HL-60 (cell line): ENCODE data around the gene MAP3K7.

Experiments used
- DNase-seq, 2 experiments: peaks; one replicate each; pipeline ENCODE4 v3.0.0-alpha.2; 2010 to 2020; ENCODE audit warnings: low read depth in 1 of 2, low spot score in 1 of 2
- H3K27ac ChIP-seq: fragments of 250-450 bp; sonication (Bioruptor Pico); replicated peaks from 2 replicates; pipeline ENCODE4 v1.5.1; 2020; ENCODE audit warnings: mild to moderate bottlenecking, moderate library complexity
- H3K27me3 ChIP-seq: fragments of 250-450 bp; sonication (Bioruptor Pico); 2 replicates; pipeline ENCODE4 v1.5.1; 2021; ENCODE audit warnings: mild to moderate bottlenecking, moderate library complexity; ENCODE audit not compliant: insufficient read depth, poor library complexity, severe bottlenecking
- H3K4me3 ChIP-seq: replicated peaks from 2 replicates; pipeline ENCODE4 v1.5.1; 2011; ENCODE audit warnings: mild to moderate bottlenecking, control low read depth, low read length; ENCODE audit not compliant: insufficient read depth
- CTCF ChIP-seq: IDR thresholded peaks from one replicate; pipeline ENCODE4 v1.5.1; 2011; ENCODE audit warnings: low read length, control low read depth, inconsistent platforms; ENCODE audit not compliant: insufficient read depth
- GABPA ChIP-seq: IDR thresholded peaks from 2 replicates; pipeline ENCODE4 v1.6.1; 2012; ENCODE audit warnings: low read depth
- POLR2AphosphoS5 ChIP-seq: IDR thresholded peaks from 2 replicates; pipeline ENCODE4 v1.6.1; 2012; ENCODE audit warnings: low read depth
- REST ChIP-seq: IDR thresholded peaks from 2 replicates; pipeline ENCODE4 v1.6.1; 2012; ENCODE audit warnings: low read depth; ENCODE audit not compliant: insufficient replicate concordance
- SPI1 ChIP-seq: IDR thresholded peaks from 2 replicates; pipeline ENCODE4 v1.6.1; 2012; ENCODE audit warnings: low read depth, mild to moderate bottlenecking, borderline replicate concordance

The MAP3K7 gene

GRCh38 chr6:90533615-90534336 is 53.1 kb downstream of the MAP3K7 start:
- Histone ChIP-seq H3K4me3 (no peak overlapping the region), H3K27me3 (no peaks in the 10 kb centered on the region), H3K27ac (no peak overlapping the region)
- TF ChIP-seq REST (no peak), GABPA (no peak), SPI1 (no peak), CTCF (no peak), POLR2AphosphoS5 (no peak)
- no peak for DNase-seq

- TF ChIP-seq GABPA (no peak), CTCF (no peak), REST (no peak), POLR2AphosphoS5 (no peak), SPI1 (no peak)
- no peaks in the 10 kb centered on the region for H3K27me3 ChIP-seq
- DNase-seq = no peak
- no peak overlapping the region for H3K4me3 ChIP-seq
- H3K27ac ChIP-seq = no peak overlapping the region
These were observed 56.0 kb downstream of the MAP3K7 start for GRCh38 chr6:90530882-90531281.

GRCh38 chr6:90525421-90525820 is 61.5 kb downstream of the MAP3K7 start:
- no peak for DNase-seq
- H3K4me3 ChIP-seq = no peak overlapping the region
- H3K27ac ChIP-seq = no peak overlapping the region
- TF ChIP-seq REST (no peak), CTCF (no peak), SPI1 (no peak), POLR2AphosphoS5 (no peak), GABPA (no peak)
- H3K27me3 ChIP-seq = no peaks in the 10 kb centered on the region
